ENCODE results near the gene CXXC5.

GRCh38 chr5:139663207-139664085 is 15.3 kb downstream of the CXXC5 start:
- TF ChIP-seq, protein P1, sequence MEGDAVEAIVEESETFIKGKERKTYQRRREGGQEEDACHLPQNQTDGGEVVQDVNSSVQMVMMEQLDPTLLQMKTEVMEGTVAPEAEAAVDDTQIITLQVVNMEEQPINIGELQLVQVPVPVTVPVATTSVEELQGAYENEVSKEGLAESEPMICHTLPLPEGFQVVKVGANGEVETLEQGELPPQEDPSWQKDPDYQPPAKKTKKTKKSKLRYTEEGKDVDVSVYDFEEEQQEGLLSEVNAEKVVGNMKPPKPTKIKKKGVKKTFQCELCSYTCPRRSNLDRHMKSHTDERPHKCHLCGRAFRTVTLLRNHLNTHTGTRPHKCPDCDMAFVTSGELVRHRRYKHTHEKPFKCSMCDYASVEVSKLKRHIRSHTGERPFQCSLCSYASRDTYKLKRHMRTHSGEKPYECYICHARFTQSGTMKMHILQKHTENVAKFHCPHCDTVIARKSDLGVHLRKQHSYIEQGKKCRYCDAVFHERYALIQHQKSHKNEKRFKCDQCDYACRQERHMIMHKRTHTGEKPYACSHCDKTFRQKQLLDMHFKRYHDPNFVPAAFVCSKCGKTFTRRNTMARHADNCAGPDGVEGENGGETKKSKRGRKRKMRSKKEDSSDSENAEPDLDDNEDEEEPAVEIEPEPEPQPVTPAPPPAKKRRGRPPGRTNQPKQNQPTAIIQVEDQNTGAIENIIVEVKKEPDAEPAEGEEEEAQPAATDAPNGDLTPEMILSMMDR (conservative IDR thresholded peaks at IDR 0.05; ENCODE audit: low read depth, low read length), result no peak
- no peak for TF ChIP-seq MXI1 (IDR thresholded peaks at IDR 0.05; ENCODE audit: borderline replicate concordance, low read depth, low read length)

Data from IMR-90 (cell line).